Common myeloid progenitor, CD34-positive (primary cell): ENCODE data around the gene MZT2B.
"Not testable (repeated sequence)": the region's sequence is repeated elsewhere in the genome, so short reads cannot be mapped to it uniquely, and the experiment has no call there.

Experiments
- CTCF ChIA-PET: fragments of 350-600 bp; sonication (Branson Sonifier 250); formaldehyde crosslinking; loops from one replicate; lab custom pipeline; 2021; ENCODE audit warnings: antibody characterized with exemption; lab: Charles Lee
- POLR2A ChIA-PET: fragments of 350-600 bp; sonication (Branson Sonifier 250); formaldehyde crosslinking; loops from one replicate; lab custom pipeline; 2021; ENCODE audit warnings: antibody characterized with exemption; lab: Charles Lee
- DNase-seq, 3 donors: peaks; one replicate each; pipeline versions ENCODE4 v3.0.0 to v3.0.0-alpha.2; 2013
- H3K27ac ChIP-seq, 2 experiments: 1 replicate in 1 of 2; 2 replicates in 1 of 2; pipeline ENCODE4 v1.7.0; 2013; ENCODE audit warnings: inconsistent platforms in 2 of 2, low read length in 2 of 2, mild to moderate bottlenecking in 2 of 2, low read depth in 1 of 2, moderate library complexity in 1 of 2; ENCODE audit not compliant: severe bottlenecking in 2 of 2, insufficient read depth in 1 of 2, poor library complexity in 1 of 2
- H3K27me3 ChIP-seq, 5 experiments: replicated peaks in 2 of 5; 1 replicate in 3 of 5; 2 replicates in 2 of 5; pipeline versions ENCODE4 v1.6.1 to v1.7.0; 2013; ENCODE audit warnings: low read length in 4 of 5, mild to moderate bottlenecking in 2 of 5, moderate library complexity in 2 of 5, inconsistent platforms in 1 of 5; ENCODE audit not compliant: insufficient read depth in 5 of 5, control insufficient read depth in 4 of 5
- H3K36me3 ChIP-seq, 4 experiments: 1 replicate in 2 of 4; 2 replicates in 2 of 4; pipeline versions ENCODE4 v1.6.1 to v1.7.0; 2013; ENCODE audit warnings: low read length in 3 of 4, control low read depth in 1 of 4, mild to moderate bottlenecking in 1 of 4; ENCODE audit not compliant: control insufficient read depth in 4 of 4, insufficient read depth in 4 of 4
- H3K4me1 ChIP-seq, 4 experiments: 1 replicate in 3 of 4; 2 replicates in 1 of 4; pipeline versions ENCODE4 v1.6.1 to v1.7.1; 2013; ENCODE audit warnings: low read length in 3 of 4, mild to moderate bottlenecking in 3 of 4, control low read depth in 1 of 4, inconsistent platforms in 1 of 4, moderate library complexity in 1 of 4; ENCODE audit not compliant: control insufficient read depth in 4 of 4, insufficient read depth in 4 of 4; ENCODE audit errors: control extremely low read depth in 1 of 4
- H3K4me3 ChIP-seq, 7 experiments: 1 replicate in 4 of 7; 2 replicates in 3 of 7; pipeline versions ENCODE4 v1.5.1 to v1.7.0; 2013; ENCODE audit warnings: mild to moderate bottlenecking in 7 of 7, low read length in 6 of 7, moderate library complexity in 6 of 7, inconsistent platforms in 2 of 7, low read depth in 2 of 7, control low read depth in 1 of 7; ENCODE audit not compliant: insufficient read depth in 4 of 7, control insufficient read depth in 1 of 7; ENCODE audit errors: extremely low read depth in 1 of 7
- H3K9me3 ChIP-seq, 5 experiments: 1 replicate in 4 of 5; 2 replicates in 1 of 5; pipeline versions ENCODE4 v1.6.1 to v1.7.1; 2013; ENCODE audit warnings: low read length in 4 of 5, mild to moderate bottlenecking in 2 of 5, inconsistent platforms in 1 of 5, low read depth in 1 of 5, moderate library complexity in 1 of 5; ENCODE audit not compliant: control insufficient read depth in 4 of 5, insufficient read depth in 2 of 5; ENCODE audit errors: control extremely low read depth in 1 of 5
- WGBS: methylation state at CpG from one replicate; pipeline ENCODE4 v1.1.5; 2013; ENCODE audit not compliant: insufficient coverage; 5-methylcytosine and 5-hydroxymethylcytosine counted together

MZT2B gene

GRCh38 chr2:130180404-130181324 is 1.4 kb upstream of the MZT2B start:
- peak overlapping the region; percentile 74 to 99 (median 94) for H3K4me3 ChIP-seq
- POLR2A ChIA-PET: interaction anchor here (1.2 kb wide), 1 partner anchor 162 kb away, joined by 4 read pairs; the partner anchor contains the start of gene IMP4
- H3K27me3 ChIP-seq, H3K36me3 ChIP-seq, CTCF ChIA-PET, H3K9me3 ChIP-seq, DNase-seq: not testable (repeated sequence)
- H3K27ac ChIP-seq: peak overlapping the region; percentile 70 to 91
- WGBS: 39% methylated on average over 30 of the region's 38 CpGs
- peaks cover 0 to 24% (median 23%) of the 10 kb centered on the region in 4 experiments for H3K4me1 ChIP-seq

GRCh38 chr2:130181325-130181879 is 660 bp upstream of the MZT2B start, which contains the start of gene SMPD4:
TSS of gene SMPD4 (minus strand) at chr2:130181602. CDS start at chr2:130176592, 5,010 bp downstream.
- DNase-seq: peak; percentile 95 to 97 (median 97)
- no peaks in the 10 kb centered on the region for H3K27me3 ChIP-seq
- no peaks in the 10 kb centered on the region for H3K9me3 ChIP-seq
- POLR2A ChIA-PET: interaction anchor here (1.2 kb wide), 1 partner anchor 161 kb away, joined by 4 read pairs; the partner anchor contains the start of gene IMP4
- H3K4me1 ChIP-seq: peaks cover 0 to 24% (median 23%) of the 10 kb centered on the region in 4 experiments
- WGBS: 0% methylated on average over 29 of the region's 55 CpGs
- peak within 1 kb of the TSS; percentile 70 to 91 for H3K27ac ChIP-seq
- CTCF ChIA-PET: no interaction called here
- H3K4me3 ChIP-seq: peak within 1 kb of the TSS; percentile 74 to 99 (median 94)
- peaks cover 3 to 13% (median 5%) of the 10 kb centered on the region in 4 experiments for H3K36me3 ChIP-seq

- H3K9me3 ChIP-seq, H3K27me3 ChIP-seq, POLR2A ChIA-PET: not testable (repeated sequence)
- Histone ChIP-seq H3K4me1 (peaks cover 0 to 24% (median 23%) of the 10 kb centered on the region in 4 experiments), H3K27ac (peak overlapping the region in 1 of 2 experiments; percentile 73), H3K4me3 (peak overlapping the region in 6 of 7 experiments; percentile 37 to 94 (median 72)), H3K36me3 (peaks cover 3 to 16% (median 7%) of the 10 kb centered on the region in 4 experiments)
- DNase-seq: peak in 1 of 3 donors; percentile 9
- 54% methylated on average over 12 of the region's 23 CpGs for WGBS
- CTCF ChIA-PET: interaction anchor here (0.8 to 1.5 kb wide), 2 partner anchors 15 to 39 kb away, joined by 3 read pairs; no protein-coding TSS in a partner anchor
Observed at GRCh38 chr2:130182826-130183511, 907 bp downstream of the MZT2B start.

- Histone ChIP-seq H3K9me3 (no peaks in the 10 kb centered on the region), H3K4me1 (peaks cover 0 to 24% (median 23%) of the 10 kb centered on the region in 4 experiments), H3K27ac (peak overlapping the region in 1 of 2 experiments; percentile 73), H3K4me3 (peak overlapping the region in 3 of 7 experiments; percentile 71 to 94 (median 81)), H3K36me3 (peaks cover 3 to 18% (median 9%) of the 10 kb centered on the region in 4 experiments), H3K27me3 (no peaks in the 10 kb centered on the region)
- ChIA-PET CTCF (no interaction called here), POLR2A (no interaction called here)
- WGBS: 91% methylated on average over 20 of the region's 26 CpGs
- DNase-seq: no peak
Observed at GRCh38 chr2:130183512-130184373, 1.7 kb downstream of the MZT2B start.

GRCh38 chr2:130185436-130185835 is 3.4 kb downstream of the MZT2B start:
- ChIA-PET CTCF (no interaction called here), POLR2A (no interaction called here)
- WGBS: 98% methylated on average over 8 of the region's 10 CpGs

GRCh38 chr2:130185896-130186295 is 3.8 kb downstream of the MZT2B start:
- 100% methylated on average over 2 of the region's 4 CpGs for WGBS
- H3K9me3 ChIP-seq: no peaks in the 10 kb centered on the region
- DNase-seq: no peak
- POLR2A ChIA-PET: no interaction called here
- CTCF ChIA-PET: no interaction called here
- H3K36me3 ChIP-seq: peaks cover 3 to 21% (median 15%) of the 10 kb centered on the region in 4 experiments
- no peak overlapping the region for H3K27ac ChIP-seq
- H3K4me1 ChIP-seq: peaks cover 0 to 15% (median 14%) of the 10 kb centered on the region in 4 experiments
- H3K27me3 ChIP-seq: no peaks in the 10 kb centered on the region
- H3K4me3 ChIP-seq: no peak overlapping the region

More at GRCh38 chr2:130185436-130185835, 3.4 kb downstream of the MZT2B start:
- DNase-seq: no peak
- Histone ChIP-seq H3K27me3 (no peaks in the 10 kb centered on the region), H3K4me1 (peaks cover 0 to 20% (median 18%) of the 10 kb centered on the region in 4 experiments), H3K4me3 (no peak overlapping the region), H3K9me3 (no peaks in the 10 kb centered on the region), H3K36me3 (peaks cover 3 to 21% (median 15%) of the 10 kb centered on the region in 4 experiments), H3K27ac (no peak overlapping the region)
